H9 (cell line): ENCODE measurements around the gene ATAD3B. TPM values are rescaled to one million over a fixed set of nuclear protein-coding genes. Genes with fewer than 3 reads are reported as not detected.

Experiments
- DNase-seq: peaks from one replicate; pipeline ENCODE4 v3.0.0-alpha.2; 2017
- H2AFZ ChIP-seq: one replicate; pipeline ENCODE4 v1.6.1; 2013; ENCODE audit warnings: mild to moderate bottlenecking, low read length, control low read depth, moderate library complexity
- H2AK5ac ChIP-seq: 2 replicates; pipeline ENCODE4 v1.6.1; 2013; ENCODE audit warnings: low read length, control low read depth, mixed read lengths; ENCODE audit not compliant: insufficient read length
- H2BK120ac ChIP-seq: one replicate; pipeline ENCODE4 v1.6.1; 2013; ENCODE audit warnings: low read depth, mild to moderate bottlenecking, low read length, control low read depth, inconsistent platforms; ENCODE audit not compliant: poor library complexity, severe bottlenecking
- H2BK12ac ChIP-seq: 2 replicates; pipeline ENCODE4 v1.6.1; 2013; ENCODE audit warnings: low read length, control low read depth, mixed read lengths, low read depth; ENCODE audit not compliant: insufficient read length
- H2BK15ac ChIP-seq: 2 replicates; pipeline ENCODE4 v1.6.1; 2013; ENCODE audit warnings: low read depth, low read length, control low read depth
- H2BK20ac ChIP-seq: one replicate; pipeline ENCODE4 v1.6.1; 2013; ENCODE audit warnings: low read depth, mild to moderate bottlenecking, low read length, control low read depth, inconsistent platforms; ENCODE audit not compliant: poor library complexity, severe bottlenecking
- H2BK5ac ChIP-seq: 2 replicates; pipeline ENCODE4 v1.6.1; 2013; ENCODE audit warnings: low read length, control low read depth, mixed read lengths; ENCODE audit not compliant: insufficient read length
- H3K14ac ChIP-seq: 2 replicates; pipeline ENCODE4 v1.6.1; 2013; ENCODE audit warnings: low read length, control low read depth; ENCODE audit not compliant: insufficient read depth
- H3K18ac ChIP-seq: 2 replicates; pipeline ENCODE4 v1.6.1; 2013; ENCODE audit warnings: low read depth, mild to moderate bottlenecking, mixed read lengths, low read length, control low read depth; ENCODE audit not compliant: insufficient read length
- H3K23ac ChIP-seq: 2 replicates; pipeline ENCODE4 v1.6.1; 2013; ENCODE audit warnings: low read length, control low read depth, mixed read lengths, low read depth; ENCODE audit not compliant: insufficient read length
- H3K23me2 ChIP-seq: 2 replicates; pipeline ENCODE4 v1.6.1; 2013; ENCODE audit warnings: low read depth, mild to moderate bottlenecking, mixed read lengths, low read length, control low read depth; ENCODE audit not compliant: insufficient read length, poor library complexity, severe bottlenecking
- H3K27ac ChIP-seq: 2 replicates; pipeline ENCODE4 v1.5.1; 2013; ENCODE audit warnings: low read length, control low read depth, mixed read lengths, low read depth; ENCODE audit not compliant: insufficient read length
- H3K27me3 ChIP-seq: 2 replicates; pipeline ENCODE4 v1.6.1; 2013; ENCODE audit warnings: low read length, control low read depth, inconsistent platforms; ENCODE audit not compliant: insufficient read depth
- H3K4ac ChIP-seq: 2 replicates; pipeline ENCODE4 v1.6.1; 2013; ENCODE audit warnings: low read depth, mild to moderate bottlenecking, control low read depth, inconsistent platforms, low read length, moderate library complexity
- H3K4me1 ChIP-seq: 2 replicates; pipeline ENCODE4 v1.6.1; 2013; ENCODE audit warnings: low read length, control low read depth, inconsistent platforms; ENCODE audit not compliant: insufficient read depth
- H3K4me2 ChIP-seq: 2 replicates; pipeline ENCODE4 v1.6.1; 2013; ENCODE audit warnings: low read length, control low read depth, mixed read lengths; ENCODE audit not compliant: insufficient read length, insufficient read depth
- H3K56ac ChIP-seq: 2 replicates; pipeline ENCODE4 v1.6.1; 2013; ENCODE audit warnings: low read depth, mild to moderate bottlenecking, mixed read lengths, low read length, control low read depth; ENCODE audit not compliant: insufficient read length
- H3K79me1 ChIP-seq: 2 replicates; pipeline ENCODE4 v1.6.1; 2013; ENCODE audit warnings: low read depth, mild to moderate bottlenecking, moderate library complexity, low read length, control low read depth, inconsistent platforms; ENCODE audit not compliant: insufficient read depth, poor library complexity, severe bottlenecking
- H3K79me2 ChIP-seq: 2 replicates; pipeline ENCODE4 v1.6.1; 2013; ENCODE audit warnings: low read length, control low read depth, inconsistent platforms; ENCODE audit not compliant: insufficient read depth
- H3K9ac ChIP-seq: 2 replicates; pipeline ENCODE4 v1.6.1; 2013; ENCODE audit warnings: low read length, control low read depth, mixed read lengths; ENCODE audit not compliant: insufficient read length; ENCODE audit errors: extremely low read depth
- H3K9me3 ChIP-seq: one replicate; pipeline ENCODE4 v1.6.1; 2013; ENCODE audit warnings: low read depth, low read length, inconsistent platforms; ENCODE audit not compliant: control insufficient read depth
- H3T11ph ChIP-seq: one replicate; pipeline ENCODE4 v1.6.1; 2013; ENCODE audit warnings: mild to moderate bottlenecking, low read length, control low read depth, inconsistent platforms
- H4K20me1 ChIP-seq: one replicate; pipeline ENCODE4 v1.6.1; 2013; ENCODE audit not compliant: control insufficient read depth, insufficient read length, insufficient read depth
- H4K5ac ChIP-seq: 2 replicates; pipeline ENCODE4 v1.6.1; 2013; ENCODE audit warnings: low read depth, mild to moderate bottlenecking, mixed read lengths, low read length, control low read depth; ENCODE audit not compliant: insufficient read length
- H4K8ac ChIP-seq: replicated peaks from 2 replicates; pipeline ENCODE4 v1.6.1; 2013; ENCODE audit warnings: low read length, control low read depth, mixed read lengths, low read depth; ENCODE audit not compliant: insufficient read length
- H4K91ac ChIP-seq: 2 replicates; pipeline ENCODE4 v1.6.1; 2013; ENCODE audit warnings: low read depth, mild to moderate bottlenecking, moderate library complexity, mixed read lengths, low read length, control low read depth; ENCODE audit not compliant: insufficient read length
- H3K27ac Mint-ChIP-seq, 3 experiments: 2 replicates in 2 of 3; 3 replicates in 1 of 3; pipeline ENCODE4 v1.8.0; 2020 to 2021; ENCODE audit warnings: mixed read lengths in 3 of 3, mild to moderate bottlenecking in 1 of 3, moderate library complexity in 1 of 3
- H3K27me3 Mint-ChIP-seq: 2 replicates; pipeline ENCODE4 v1.8.0; 2021; ENCODE audit warnings: low read depth, mild to moderate bottlenecking, moderate library complexity, mixed read lengths
- H3K36me3 Mint-ChIP-seq, 3 experiments: 2 replicates in 2 of 3; 3 replicates in 1 of 3; pipeline ENCODE4 v1.8.0; 2020 to 2021; ENCODE audit warnings: low read depth in 3 of 3, mixed read lengths in 3 of 3; ENCODE audit not compliant: insufficient read depth in 1 of 3
- H3K4me1 Mint-ChIP-seq, 2 experiments: 2 replicates each; pipeline ENCODE4 v1.8.0; 2020; ENCODE audit warnings: mixed read lengths in 2 of 2
- H3K4me3 Mint-ChIP-seq, 2 experiments: 2 replicates in 1 of 2; 3 replicates in 1 of 2; pipeline ENCODE4 v1.8.0; 2020 to 2021; ENCODE audit warnings: mild to moderate bottlenecking in 2 of 2, mixed read lengths in 2 of 2, moderate library complexity in 1 of 2
- H3K9me3 Mint-ChIP-seq, 2 experiments: 2 replicates in 1 of 2; 3 replicates in 1 of 2; pipeline ENCODE4 v1.8.0; 2020; ENCODE audit warnings: mild to moderate bottlenecking in 2 of 2, mixed read lengths in 2 of 2, moderate library complexity in 1 of 2
- WGBS: extraction: QIAGEN DNeasy Blood & Tissue Kit; methylation state at CpG from one replicate; pipeline ENCODE4 v1.1.7; 2013; ENCODE audit warnings: missing lambda C conversion rate, low lambda C conversion rate, mixed read lengths; ENCODE audit not compliant: insufficient read length; ENCODE audit errors: extremely low coverage; 5-methylcytosine and 5-hydroxymethylcytosine counted together
- total RNA-seq: library from RNA; stranded (reverse); gene quantifications from 2 replicates; pipeline ENCODE4 v1.2.1, GENCODE V29; 2021
- TF ChIP-seq, protein P1 (sequence below): fragments of 200-600 bp; sonication (generic); conservative IDR thresholded peaks from 3 replicates; pipeline ENCODE4 v1.8.0; 2021; ENCODE audit warnings: antibody characterized with exemption, mild to moderate bottlenecking

The ATAD3B gene
- total RNA-seq, 1 experiment from 2014 or later, result 78.6 TPM

DNA sequence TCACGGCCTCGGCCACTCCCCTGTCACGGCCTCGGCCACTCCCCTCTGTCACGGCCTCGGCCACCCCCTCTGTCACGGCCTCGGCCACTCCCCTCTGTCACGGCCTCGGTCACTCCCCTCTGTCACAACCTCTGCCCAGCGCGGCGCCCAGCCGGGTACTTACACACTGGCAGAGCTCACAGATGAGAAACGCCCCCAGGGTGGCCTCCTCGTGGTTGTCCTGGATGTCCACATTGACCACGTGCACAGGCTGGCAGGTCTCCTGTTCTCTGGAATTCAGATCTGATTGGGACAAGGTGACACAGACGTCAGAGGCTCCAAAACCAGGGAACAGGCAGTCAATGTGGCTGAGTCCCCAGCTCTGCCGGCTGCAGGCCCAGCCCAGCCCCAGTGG lies 72.1 kb downstream of the ATAD3B start:
- no peaks in the 10 kb centered on the region; a peak in 1 of 5 replicates for H3K9me3 Mint-ChIP-seq
- TF ChIP-seq, protein P1, sequence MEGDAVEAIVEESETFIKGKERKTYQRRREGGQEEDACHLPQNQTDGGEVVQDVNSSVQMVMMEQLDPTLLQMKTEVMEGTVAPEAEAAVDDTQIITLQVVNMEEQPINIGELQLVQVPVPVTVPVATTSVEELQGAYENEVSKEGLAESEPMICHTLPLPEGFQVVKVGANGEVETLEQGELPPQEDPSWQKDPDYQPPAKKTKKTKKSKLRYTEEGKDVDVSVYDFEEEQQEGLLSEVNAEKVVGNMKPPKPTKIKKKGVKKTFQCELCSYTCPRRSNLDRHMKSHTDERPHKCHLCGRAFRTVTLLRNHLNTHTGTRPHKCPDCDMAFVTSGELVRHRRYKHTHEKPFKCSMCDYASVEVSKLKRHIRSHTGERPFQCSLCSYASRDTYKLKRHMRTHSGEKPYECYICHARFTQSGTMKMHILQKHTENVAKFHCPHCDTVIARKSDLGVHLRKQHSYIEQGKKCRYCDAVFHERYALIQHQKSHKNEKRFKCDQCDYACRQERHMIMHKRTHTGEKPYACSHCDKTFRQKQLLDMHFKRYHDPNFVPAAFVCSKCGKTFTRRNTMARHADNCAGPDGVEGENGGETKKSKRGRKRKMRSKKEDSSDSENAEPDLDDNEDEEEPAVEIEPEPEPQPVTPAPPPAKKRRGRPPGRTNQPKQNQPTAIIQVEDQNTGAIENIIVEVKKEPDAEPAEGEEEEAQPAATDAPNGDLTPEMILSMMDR, result no peak
- no CpG with 5 or more reads among the region's 19 CpGs for WGBS
- Histone ChIP-seq H2AFZ (no peak overlapping the region), H2BK5ac (no peak overlapping the region), H3K27me3 (no peaks in the 10 kb centered on the region), H3K4ac (no peak overlapping the region), H3K23me2 (peaks cover 7% of the 10 kb centered on the region), H3K79me1 (no peaks in the 10 kb centered on the region), H3K56ac (no peak overlapping the region), H4K91ac (no peak overlapping the region), H2BK120ac (no peak overlapping the region), H2BK15ac (no peak overlapping the region; the same call in 1 of the 2 replicates), H3K4me1 (no peaks in the 10 kb centered on the region), H3K14ac (no peak overlapping the region), H3K9me3 (no peaks in the 10 kb centered on the region), H2BK20ac (no peak overlapping the region), H4K8ac (no peak overlapping the region), H3K4me2 (no peak overlapping the region), H2BK12ac (no peak overlapping the region), H4K5ac (no peak overlapping the region), H3K23ac (no peak overlapping the region), H3T11ph (no peak overlapping the region), H2AK5ac (no peak overlapping the region), H3K9ac (no peak overlapping the region), H3K27ac (no peak overlapping the region), H3K79me2 (no peaks in the 10 kb centered on the region), H4K20me1 (no peaks in the 10 kb centered on the region), H3K18ac (no peak overlapping the region)
- no peak overlapping the region for H3K27ac Mint-ChIP-seq
- no peak for DNase-seq
- H3K4me3 Mint-ChIP-seq, result no peak overlapping the region
- H3K36me3 Mint-ChIP-seq, result peaks cover 2 to 40% (median 35%) of the 10 kb centered on the region in 3 experiments; a peak in 6 of 7 replicates
- no peaks in the 10 kb centered on the region; the same call in 1 of the 2 replicates for H3K27me3 Mint-ChIP-seq
- H3K4me1 Mint-ChIP-seq, result peaks cover 0 to 2% of the 10 kb centered on the region in 2 experiments; a peak in 2 of 4 replicates
